Keratinocyte (primary cell): ENCODE data around the gene IGSF9. TPM values are rescaled to one million over a fixed set of nuclear protein-coding genes. Genes with fewer than 3 reads are reported as not detected.
A peak's percentile ranks its signal among the peaks of the same experiment; 100 is the strongest.

Experiments used
- DNase-seq: peaks from one replicate; pipeline ENCODE4 v3.0.0-alpha.2; 2011; ENCODE audit warnings: low read depth, missing footprints, low spot score
- FAIRE-seq: peaks from 2 replicates; lab custom pipeline; 2011; peaks lifted over from hg19 to GRCh38; lab: Jason Lieb, UNC
- H2AFZ ChIP-seq: 2 replicates; pipeline ENCODE4 v1.6.0; 2012; ENCODE audit warnings: low read length, control low read depth, inconsistent platforms; ENCODE audit not compliant: control insufficient read depth
- H3K27ac ChIP-seq: 2 replicates; pipeline ENCODE4 v1.5.1; 2011; ENCODE audit warnings: low read length; ENCODE audit not compliant: control insufficient read depth, insufficient read depth
- H3K27me3 ChIP-seq: 3 replicates; pipeline ENCODE4 v1.6.0; 2011; ENCODE audit warnings: low read length; ENCODE audit not compliant: control insufficient read depth, insufficient read depth; ENCODE audit errors: extremely low read depth
- H3K36me3 ChIP-seq, 2 experiments: 2 replicates in 1 of 2; 3 replicates in 1 of 2; pipeline ENCODE4 v1.5.1; 2011; ENCODE audit warnings: low read length in 2 of 2, mild to moderate bottlenecking in 1 of 2; ENCODE audit not compliant: control insufficient read depth in 2 of 2, insufficient read depth in 2 of 2; ENCODE audit errors: extremely low read depth in 1 of 2
- H3K4me1 ChIP-seq: 3 replicates; pipeline ENCODE4 v1.5.1; 2011; ENCODE audit warnings: low read length; ENCODE audit not compliant: control insufficient read depth, insufficient read depth; ENCODE audit errors: extremely low read depth
- H3K4me2 ChIP-seq: 3 replicates; pipeline ENCODE4 v1.6.0; 2011; ENCODE audit warnings: low read depth, low read length; ENCODE audit not compliant: control insufficient read depth, insufficient read depth; ENCODE audit errors: extremely low read depth
- H3K4me3 ChIP-seq, 3 experiments: fragments of 200-600 bp in 1 of 3; sonication (generic) in 1 of 3; 2 replicates in 2 of 3; 3 replicates in 1 of 3; pipeline ENCODE4 v1.5.1; 2011 to 2016; ENCODE audit warnings: low read length in 3 of 3, mild to moderate bottlenecking in 3 of 3, control low read depth in 2 of 3, inconsistent platforms in 1 of 3, low read depth in 1 of 3, mixed read lengths in 1 of 3, mixed run types in 1 of 3, moderate library complexity in 1 of 3; ENCODE audit not compliant: control insufficient read depth in 2 of 3, insufficient read depth in 2 of 3; ENCODE audit errors: extremely low read depth in 1 of 3
- H3K79me2 ChIP-seq: 2 replicates; pipeline ENCODE4 v1.6.0; 2012; ENCODE audit warnings: low read length; ENCODE audit not compliant: control insufficient read depth, insufficient read depth
- H3K9ac ChIP-seq: 3 replicates; pipeline ENCODE4 v1.6.0; 2011; ENCODE audit warnings: low read length; ENCODE audit not compliant: control insufficient read depth, insufficient read depth; ENCODE audit errors: extremely low read depth
- H3K9me1 ChIP-seq: 3 replicates; pipeline ENCODE4 v1.6.0; 2011; ENCODE audit warnings: low read length; ENCODE audit not compliant: control insufficient read depth, insufficient read depth; ENCODE audit errors: extremely low read depth
- H3K9me3 ChIP-seq: 2 replicates; pipeline ENCODE4 v1.5.1; 2012; ENCODE audit warnings: low read depth, low read length; ENCODE audit not compliant: control insufficient read depth
- H4K20me1 ChIP-seq: 3 replicates; pipeline ENCODE4 v1.6.0; 2011; ENCODE audit warnings: low read length; ENCODE audit not compliant: control insufficient read depth, insufficient read depth; ENCODE audit errors: extremely low read depth
- EZH2 ChIP-seq: IDR thresholded peaks from one replicate; pipeline ENCODE4 v1.6.1; 2012; ENCODE audit warnings: inconsistent platforms, mild to moderate bottlenecking, low read length, moderate library complexity
- dilution Hi-C: fragments of 300-500 bp; cut with MboI; formaldehyde crosslinking; loops from one replicate; pipeline ENCODE4 v1.7.0; 2020; ENCODE audit warnings: low sequenced_read_pairs; ENCODE audit not compliant: extremely low pct_ligation_motif_present
- polyA plus RNA-seq, 5 experiments: library from polyadenylated mRNA; depleted of rRNA in 3 of 5; stranded (reverse) in 3 of 5; stranded (forward) in 1 of 5; unstranded in 1 of 5; fragments of >200 nt; gene quantifications; 1 replicate in 1 of 5; 2 replicates in 3 of 5; 3 replicates in 1 of 5; pipeline versions ENCODE4 v1.2.1 to v1.2.3, GENCODE V29; 2011 to 2012; ENCODE audit warnings: missing spikeins in 2 of 5, low read depth in 1 of 5, low replicate concordance in 1 of 5
- TF ChIP-seq, protein P1 (sequence below), 3 experiments: IDR thresholded peaks in 1 of 3; conservative IDR thresholded peaks in 1 of 3; optimal IDR thresholded peaks in 1 of 3; 2 replicates in 2 of 3; 3 replicates in 1 of 3; pipeline versions ENCODE3 to v1.5.1; 2011; ENCODE audit warnings: low read length in 3 of 3, mild to moderate bottlenecking in 3 of 3, moderate library complexity in 2 of 3, control low read depth in 1 of 3, inconsistent platforms in 1 of 3; ENCODE audit not compliant: insufficient read depth in 2 of 3; ENCODE audit errors: extremely low read depth in 1 of 3

IGSF9 gene
- polyA plus RNA-seq, 1 donor (not counting 4 experiments of a cell fraction or from before 2014, with no cell fraction given): 4.2 TPM

GRCh38 chr1:159930216-159930615, 15.2 kb downstream of the IGSF9 start:
- TF ChIP-seq EZH2: no peak
- TF ChIP-seq, protein P1, sequence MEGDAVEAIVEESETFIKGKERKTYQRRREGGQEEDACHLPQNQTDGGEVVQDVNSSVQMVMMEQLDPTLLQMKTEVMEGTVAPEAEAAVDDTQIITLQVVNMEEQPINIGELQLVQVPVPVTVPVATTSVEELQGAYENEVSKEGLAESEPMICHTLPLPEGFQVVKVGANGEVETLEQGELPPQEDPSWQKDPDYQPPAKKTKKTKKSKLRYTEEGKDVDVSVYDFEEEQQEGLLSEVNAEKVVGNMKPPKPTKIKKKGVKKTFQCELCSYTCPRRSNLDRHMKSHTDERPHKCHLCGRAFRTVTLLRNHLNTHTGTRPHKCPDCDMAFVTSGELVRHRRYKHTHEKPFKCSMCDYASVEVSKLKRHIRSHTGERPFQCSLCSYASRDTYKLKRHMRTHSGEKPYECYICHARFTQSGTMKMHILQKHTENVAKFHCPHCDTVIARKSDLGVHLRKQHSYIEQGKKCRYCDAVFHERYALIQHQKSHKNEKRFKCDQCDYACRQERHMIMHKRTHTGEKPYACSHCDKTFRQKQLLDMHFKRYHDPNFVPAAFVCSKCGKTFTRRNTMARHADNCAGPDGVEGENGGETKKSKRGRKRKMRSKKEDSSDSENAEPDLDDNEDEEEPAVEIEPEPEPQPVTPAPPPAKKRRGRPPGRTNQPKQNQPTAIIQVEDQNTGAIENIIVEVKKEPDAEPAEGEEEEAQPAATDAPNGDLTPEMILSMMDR (optimal IDR thresholded peaks at IDR 0.05 in 1 of 3, IDR thresholded peaks at IDR 0.05 in 1 of 3, conservative IDR thresholded peaks at IDR 0.05 in 1 of 3; ENCODE audit: extremely low read depth in 1 of 3, insufficient read depth in 2 of 3, low read length in 3 of 3): no peak
- H2AFZ ChIP-seq: no peak overlapping the region
- H3K27me3 ChIP-seq: no peaks in the 10 kb centered on the region
- no peak overlapping the region for H3K9ac ChIP-seq
- H3K9me1 ChIP-seq: no peaks in the 10 kb centered on the region
- no peaks in the 10 kb centered on the region for H3K79me2 ChIP-seq
- no peak overlapping the region for H3K27ac ChIP-seq
- no peak overlapping the region for H3K4me2 ChIP-seq
- H3K36me3 ChIP-seq: peaks cover 14 to 15% of the 10 kb centered on the region in 2 experiments
- peaks cover 40% of the 10 kb centered on the region for H3K4me1 ChIP-seq
- H3K4me3 ChIP-seq: no peak overlapping the region
- H4K20me1 ChIP-seq: no peaks in the 10 kb centered on the region
- dilution Hi-C loops: no loop called here
- DNase-seq (no peak), FAIRE-seq (no peak)
- H3K9me3 ChIP-seq: no peaks in the 10 kb centered on the region

- Histone ChIP-seq H4K20me1 (no peaks in the 10 kb centered on the region), H3K9me3 (no peaks in the 10 kb centered on the region), H3K27ac (peak overlapping the region; percentile 56), H3K9ac (peak overlapping the region; percentile 35), H3K4me1 (peaks cover 40% of the 10 kb centered on the region), H3K4me3 (peak overlapping the region in 1 of 3 experiments; percentile 28), H3K4me2 (peak overlapping the region; percentile 50), H3K9me1 (no peaks in the 10 kb centered on the region), H3K36me3 (peaks cover 13 to 14% of the 10 kb centered on the region in 2 experiments), H3K79me2 (peaks cover 6% of the 10 kb centered on the region), H2AFZ (peak overlapping the region; percentile 71), H3K27me3 (no peaks in the 10 kb centered on the region)
- dilution Hi-C loops: no loop called here
- peak; percentile 94 for FAIRE-seq
- no peak for TF ChIP-seq EZH2
- TF ChIP-seq, protein P1 (optimal IDR thresholded peaks at IDR 0.05 in 1 of 3, IDR thresholded peaks at IDR 0.05 in 1 of 3, conservative IDR thresholded peaks at IDR 0.05 in 1 of 3; ENCODE audit: extremely low read depth in 1 of 3, insufficient read depth in 2 of 3, low read length in 3 of 3): peak in 1 of 3 experiments; percentile 10
- peak; percentile 95 for DNase-seq
These were observed 16.0 kb downstream of the IGSF9 start for GRCh38 chr1:159929155-159930051.
